GM19372 (cell line): ENCODE data around the gene HOXD13.

Experiments used
- ATAC-seq: cut with Tn5 transposase; IDR thresholded peaks from one replicate; pipeline ENCODE4 v1.9.1; 2021; ENCODE audit warnings: mild to moderate bottlenecking, low read depth, moderate library complexity; ENCODE audit not compliant: unreplicated experiment

HOXD13 gene

GRCh38 chr2:176117823-176118371 lies 25.4 kb downstream of the HOXD13 start:
- ATAC-seq, result no peak

GRCh38 chr2:176118601-176119339 lies 26.2 kb downstream of the HOXD13 start:
- no peak for ATAC-seq

- ATAC-seq, result no peak
Observed at GRCh38 chr2:176120364-176121189, 28.1 kb downstream of the HOXD13 start.

GRCh38 chr2:176121190-176122051 lies 28.9 kb downstream of the HOXD13 start:
- no peak for ATAC-seq

GRCh38 chr2:176122052-176122682 lies 29.6 kb downstream of the HOXD13 start:
- ATAC-seq, result no peak

- no peak for ATAC-seq
Observed at GRCh38 chr2:176122683-176123410, 30.3 kb downstream of the HOXD13 start, which contains the start of gene HOXD9. Gene HOXD9 (plus strand): TSS chr2:176122719. CDS start chr2:176122769, 50 bp downstream.

- ATAC-seq, result no peak
Observed at GRCh38 chr2:176123411-176124109, 31.0 kb downstream of the HOXD13 start.

GRCh38 chr2:176124110-176124946 lies 31.8 kb downstream of the HOXD13 start:
- no peak for ATAC-seq

GRCh38 chr2:176124947-176125771 lies 32.6 kb downstream of the HOXD13 start:
- ATAC-seq, result no peak

- ATAC-seq, result no peak
Observed at GRCh38 chr2:176125772-176126054, 33.2 kb downstream of the HOXD13 start.

- ATAC-seq, result no peak
Observed at GRCh38 chr2:176126929-176127773, 34.6 kb downstream of the HOXD13 start.

- no peak for ATAC-seq
Observed at GRCh38 chr2:176127774-176128072, 35.2 kb downstream of the HOXD13 start.

- no peak for ATAC-seq
Observed at GRCh38 chr2:176128172-176128981, 35.9 kb downstream of the HOXD13 start.

GRCh38 chr2:176128982-176129796 lies 36.7 kb downstream of the HOXD13 start, which contains the start of gene HOXD8:
Gene HOXD8 (plus strand): TSS chr2:176129705. CDS start chr2:176130367, 662 bp downstream.
- no peak for ATAC-seq

- no peak for ATAC-seq
Observed at GRCh38 chr2:176129813-176130146, 37.3 kb downstream of the HOXD13 start.
